Liver (tissue), 9 donors: ENCODE measurements around the gene COG4. TPM values are rescaled to one million over a fixed set of nuclear protein-coding genes. Genes with fewer than 3 reads are reported as not detected.

Source experiments
- DNase-seq: peaks from one replicate; pipeline ENCODE4 v3.0.0-alpha.2; 2017; ENCODE audit warnings: low spot score
- H3K27ac ChIP-seq, 2 donors: one replicate each; pipeline ENCODE4 v1.7.0; 2013; ENCODE audit warnings: inconsistent platforms in 2 of 2, low read length in 2 of 2, control low read depth in 1 of 2, low read depth in 1 of 2, mild to moderate bottlenecking in 1 of 2
- H3K27me3 ChIP-seq, 4 donors: one replicate each; pipeline versions ENCODE4 v1.6.1 to v1.7.0; 2013; ENCODE audit warnings: low read length in 3 of 4, inconsistent platforms in 1 of 4, mild to moderate bottlenecking in 1 of 4, moderate library complexity in 1 of 4; ENCODE audit not compliant: control insufficient read depth in 4 of 4, insufficient read depth in 4 of 4
- H3K36me3 ChIP-seq, 4 donors: one replicate each; pipeline versions ENCODE4 v1.6.1 to v1.7.0; 2013; ENCODE audit warnings: low read length in 3 of 4, mild to moderate bottlenecking in 3 of 4, low read depth in 1 of 4, moderate library complexity in 1 of 4; ENCODE audit not compliant: control insufficient read depth in 4 of 4, insufficient read depth in 3 of 4
- H3K4me1 ChIP-seq, 4 donors: one replicate each; pipeline versions ENCODE4 v1.6.1 to v1.7.0; 2013; ENCODE audit warnings: low read length in 3 of 4, mild to moderate bottlenecking in 3 of 4, moderate library complexity in 1 of 4; ENCODE audit not compliant: control insufficient read depth in 4 of 4, insufficient read depth in 4 of 4
- H3K4me3 ChIP-seq, 3 donors: one replicate each; pipeline versions ENCODE4 v1.6.1 to v1.7.0; 2013; ENCODE audit warnings: low read length in 3 of 3, control low read depth in 1 of 3, low read depth in 1 of 3, mild to moderate bottlenecking in 1 of 3
- H3K9ac ChIP-seq, 2 donors: one replicate each; pipeline ENCODE4 v1.7.0; 2013; ENCODE audit warnings: low read length in 2 of 2, mild to moderate bottlenecking in 2 of 2, moderate library complexity in 2 of 2, control low read depth in 1 of 2, low read depth in 1 of 2
- H3K9me3 ChIP-seq, 4 donors: one replicate each; pipeline versions ENCODE4 v1.6.1 to v1.7.0; 2013; ENCODE audit warnings: low read length in 3 of 4; ENCODE audit not compliant: control insufficient read depth in 4 of 4
- CTCF ChIP-seq: fragments of 150-350 bp; IDR thresholded peaks from 2 replicates; pipeline ENCODE4 v1.5.1; 2017; ENCODE audit warnings: improper control_type of control experiment, low read depth, low read length; ENCODE audit not compliant: missing input control
- EGR1 ChIP-seq, 2 donors: IDR thresholded peaks; 2 replicates each; pipeline ENCODE4 v1.6.1; 2016 to 2018; ENCODE audit warnings: antibody characterized with exemption in 2 of 2, low read depth in 2 of 2
- FOXA1 ChIP-seq: IDR thresholded peaks from 2 replicates; pipeline ENCODE4 v1.6.1; 2016; ENCODE audit warnings: antibody characterized with exemption
- GABPA ChIP-seq, 2 donors: IDR thresholded peaks in 1 of 2; conservative IDR thresholded peaks in 1 of 2; 2 replicates each; pipeline ENCODE4 v1.6.1; 2016; ENCODE audit warnings: antibody characterized with exemption in 2 of 2, mild to moderate bottlenecking in 1 of 2, moderate library complexity in 1 of 2
- JUND ChIP-seq, 2 donors: IDR thresholded peaks; 2 replicates each; pipeline ENCODE4 v1.6.1; 2016; ENCODE audit warnings: antibody characterized with exemption in 2 of 2
- RAD21 ChIP-seq, 2 donors: IDR thresholded peaks; 2 replicates each; pipeline ENCODE4 v1.6.1; 2016; ENCODE audit warnings: antibody characterized with exemption in 2 of 2, mild to moderate bottlenecking in 2 of 2
- RXRA ChIP-seq, 2 donors: IDR thresholded peaks; 2 replicates each; pipeline ENCODE4 v1.6.1; 2017 to 2018; ENCODE audit warnings: antibody characterized with exemption in 2 of 2, mild to moderate bottlenecking in 1 of 2
- YY1 ChIP-seq: IDR thresholded peaks from 2 replicates; pipeline ENCODE4 v1.6.1; 2016; ENCODE audit warnings: antibody characterized with exemption, mild to moderate bottlenecking
- WGBS: extraction: QIAGEN DNeasy Blood & Tissue Kit; methylation state at CpG from one replicate; pipeline ENCODE4 v1.1.7; 2013; 5-methylcytosine and 5-hydroxymethylcytosine counted together
- polyA plus RNA-seq, 2 donors: library from polyadenylated mRNA; stranded (reverse) in 1 of 2; unstranded in 1 of 2; fragments of 200-250 nt in 1 of 2; fragments of >200 nt in 1 of 2; fragmentation: Nextera tagmentation in 1 of 2; extraction: Ambion mirVana in 1 of 2; gene quantifications; one replicate each; pipeline versions ENCODE4 v1.2.1 to v1.2.3, GENCODE V29; 2013 to 2015
- total RNA-seq, 2 donors: library from RNA; depleted of rRNA; stranded (reverse); fragments of >200 nt; gene quantifications; one replicate each; pipeline ENCODE4 v1.2.3, GENCODE V29; 2014
- TF ChIP-seq, protein P1 (sequence below): IDR thresholded peaks from 2 replicates; pipeline ENCODE4 v1.6.1; 2016; ENCODE audit warnings: antibody characterized with exemption
- TF ChIP-seq, protein P2 (sequence below): IDR thresholded peaks from 2 replicates; pipeline ENCODE4 v1.6.1; 2016; ENCODE audit warnings: antibody characterized with exemption, mild to moderate bottlenecking
- donor health status: healthy.
- donor health status: healthy.
- donor health status: healthy.
- donor health status: healthy.
- donor health status: healthy.

Gene COG4
- total and polyA plus RNA-seq, 4 donors: 15.3 to 59.5 (median 27.2) TPM

DNA sequence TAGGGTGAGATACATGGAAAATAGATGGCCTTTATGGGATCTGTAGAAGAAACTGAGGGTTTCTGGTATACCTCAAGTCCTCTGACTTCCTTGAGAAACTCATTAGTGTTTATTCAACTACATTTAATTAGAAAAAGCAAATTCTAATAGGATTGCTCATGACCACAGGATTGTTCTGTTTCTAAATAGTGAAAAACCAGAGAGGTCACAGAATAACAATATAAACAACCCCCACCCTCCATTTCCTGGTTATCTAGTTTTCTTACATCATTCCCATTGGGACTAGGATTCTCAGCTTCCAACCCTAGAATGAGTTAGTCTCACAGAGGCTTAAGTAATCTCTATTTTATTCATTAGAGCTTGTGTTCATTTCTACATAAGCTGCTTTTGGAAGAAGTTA, 30.3 kb upstream of the COG4 start:
- H3K9me3 ChIP-seq: no peaks in the 10 kb centered on the region
- H3K9ac ChIP-seq: no peak overlapping the region
- peaks cover 19 to 89% (median 79%) of the 10 kb centered on the region in 4 donors for H3K36me3 ChIP-seq
- no peak for DNase-seq
- TF ChIP-seq JUND (IDR thresholded peaks at IDR 0.05) (peak in 1 of 2 donors; percentile 16), YY1 (no peak)
- H3K4me3 ChIP-seq: no peak overlapping the region
- no peaks in the 10 kb centered on the region for H3K4me1 ChIP-seq
- no peak overlapping the region for H3K27ac ChIP-seq
- no peaks in the 10 kb centered on the region for H3K27me3 ChIP-seq

- Histone ChIP-seq H3K9me3 (no peaks in the 10 kb centered on the region), H3K27ac (no peak overlapping the region)
- 78% methylated on average over 8 of the region's 8 CpGs for WGBS
Observed at GRCh38 chr16:70552675-70553074, 29.3 kb upstream of the COG4 start.

More at GRCh38 chr16:70552675-70553074, 29.3 kb upstream of the COG4 start:
- no peak overlapping the region for H3K9ac ChIP-seq
- no peak for DNase-seq
- TF ChIP-seq CTCF: no peak
- TF ChIP-seq RXRA (IDR thresholded peaks at IDR 0.05): no peak
- TF ChIP-seq EGR1 (IDR thresholded peaks at IDR 0.05; ENCODE audit: low read depth in 2 of 2): no peak
- TF ChIP-seq, protein P1, sequence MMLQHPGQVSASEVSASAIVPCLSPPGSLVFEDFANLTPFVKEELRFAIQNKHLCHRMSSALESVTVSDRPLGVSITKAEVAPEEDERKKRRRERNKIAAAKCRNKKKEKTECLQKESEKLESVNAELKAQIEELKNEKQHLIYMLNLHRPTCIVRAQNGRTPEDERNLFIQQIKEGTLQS: no peak
- no peak for TF ChIP-seq JUND (IDR thresholded peaks at IDR 0.05)
- TF ChIP-seq FOXA1: no peak
- TF ChIP-seq RAD21 (IDR thresholded peaks at IDR 0.05): no peak
- TF ChIP-seq, protein P2, sequence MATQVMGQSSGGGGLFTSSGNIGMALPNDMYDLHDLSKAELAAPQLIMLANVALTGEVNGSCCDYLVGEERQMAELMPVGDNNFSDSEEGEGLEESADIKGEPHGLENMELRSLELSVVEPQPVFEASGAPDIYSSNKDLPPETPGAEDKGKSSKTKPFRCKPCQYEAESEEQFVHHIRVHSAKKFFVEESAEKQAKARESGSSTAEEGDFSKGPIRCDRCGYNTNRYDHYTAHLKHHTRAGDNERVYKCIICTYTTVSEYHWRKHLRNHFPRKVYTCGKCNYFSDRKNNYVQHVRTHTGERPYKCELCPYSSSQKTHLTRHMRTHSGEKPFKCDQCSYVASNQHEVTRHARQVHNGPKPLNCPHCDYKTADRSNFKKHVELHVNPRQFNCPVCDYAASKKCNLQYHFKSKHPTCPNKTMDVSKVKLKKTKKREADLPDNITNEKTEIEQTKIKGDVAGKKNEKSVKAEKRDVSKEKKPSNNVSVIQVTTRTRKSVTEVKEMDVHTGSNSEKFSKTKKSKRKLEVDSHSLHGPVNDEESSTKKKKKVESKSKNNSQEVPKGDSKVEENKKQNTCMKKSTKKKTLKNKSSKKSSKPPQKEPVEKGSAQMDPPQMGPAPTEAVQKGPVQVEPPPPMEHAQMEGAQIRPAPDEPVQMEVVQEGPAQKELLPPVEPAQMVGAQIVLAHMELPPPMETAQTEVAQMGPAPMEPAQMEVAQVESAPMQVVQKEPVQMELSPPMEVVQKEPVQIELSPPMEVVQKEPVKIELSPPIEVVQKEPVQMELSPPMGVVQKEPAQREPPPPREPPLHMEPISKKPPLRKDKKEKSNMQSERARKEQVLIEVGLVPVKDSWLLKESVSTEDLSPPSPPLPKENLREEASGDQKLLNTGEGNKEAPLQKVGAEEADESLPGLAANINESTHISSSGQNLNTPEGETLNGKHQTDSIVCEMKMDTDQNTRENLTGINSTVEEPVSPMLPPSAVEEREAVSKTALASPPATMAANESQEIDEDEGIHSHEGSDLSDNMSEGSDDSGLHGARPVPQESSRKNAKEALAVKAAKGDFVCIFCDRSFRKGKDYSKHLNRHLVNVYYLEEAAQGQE: no peak
- TF ChIP-seq GABPA (IDR thresholded peaks at IDR 0.05 in 1 of 2, conservative IDR thresholded peaks at IDR 0.05 in 1 of 2): no peak
- H3K4me3 ChIP-seq: no peak overlapping the region
- no peaks in the 10 kb centered on the region for H3K4me1 ChIP-seq
- no peaks in the 10 kb centered on the region for H3K27me3 ChIP-seq
- peaks cover 22 to 90% (median 80%) of the 10 kb centered on the region in 4 donors for H3K36me3 ChIP-seq
